H1 (cell line): ENCODE measurements around the gene TRIM24. TPM values are rescaled to one million over a fixed set of nuclear protein-coding genes. Genes with fewer than 3 reads are reported as not detected.

Experiments
- CTCF ChIA-PET: fragments of 300-600 bp; sonication (Branson Sonifier 250); formaldehyde crosslinking; loops from one replicate; lab custom pipeline; 2021; ENCODE audit not compliant: partially characterized antibody; lab: Charles Lee
- POLR2A ChIA-PET: fragments of 300-600 bp; sonication (Branson Sonifier 250); formaldehyde crosslinking; loops from one replicate; lab custom pipeline; 2021; ENCODE audit warnings: inconsistent platforms; ENCODE audit not compliant: partially characterized antibody; lab: Charles Lee
- DNase-seq, 2 experiments: peaks; one replicate each; pipeline versions ENCODE4 v3.0.0 to v3.0.0-alpha.2; 2010 to 2022; ENCODE audit warnings: low spot score in 2 of 2, low read depth in 1 of 2, mixed read lengths in 1 of 2
- FAIRE-seq: peaks from 2 replicates; lab custom pipeline; 2011; peaks lifted over from hg19 to GRCh38; lab: Jason Lieb, UNC
- H2AFZ ChIP-seq: 2 replicates; pipeline ENCODE4 v1.8.1; 2012; ENCODE audit warnings: low read length, inconsistent platforms
- H2AK5ac ChIP-seq: 2 replicates; pipeline ENCODE4 v1.6.1; 2013; ENCODE audit warnings: low read depth, low read length
- H2BK120ac ChIP-seq: replicated peaks from 2 replicates; pipeline ENCODE3; 2013; ENCODE audit warnings: low read depth, low read length, inconsistent platforms
- H2BK12ac ChIP-seq: 2 replicates; pipeline ENCODE4 v1.6.1; 2013; ENCODE audit warnings: low read depth, low read length
- H2BK15ac ChIP-seq: 2 replicates; pipeline ENCODE4 v1.6.1; 2013; ENCODE audit warnings: low read length
- H2BK20ac ChIP-seq: 2 replicates; pipeline ENCODE4 v1.6.1; 2013; ENCODE audit warnings: low read length
- H2BK5ac ChIP-seq: 2 replicates; pipeline ENCODE4 v1.6.1; 2013; ENCODE audit warnings: low read depth, low read length
- H3K14ac ChIP-seq: 2 replicates; pipeline ENCODE4 v1.6.1; 2013; ENCODE audit warnings: inconsistent platforms; ENCODE audit not compliant: insufficient read length
- H3K18ac ChIP-seq: 2 replicates; pipeline ENCODE4 v1.6.1; 2013; ENCODE audit warnings: low read length; ENCODE audit errors: extremely low read depth
- H3K23ac ChIP-seq: 2 replicates; pipeline ENCODE4 v1.6.1; 2013; ENCODE audit warnings: inconsistent platforms; ENCODE audit not compliant: insufficient read length
- H3K23me2 ChIP-seq: 2 replicates; pipeline ENCODE4 v1.6.1; 2013; ENCODE audit warnings: low read depth, low read length
- H3K27ac ChIP-seq: 2 replicates; pipeline ENCODE4 v1.6.1; 2011; ENCODE audit warnings: low read depth, low read length, inconsistent platforms
- H3K27me3 ChIP-seq, 4 experiments: replicated peaks in 1 of 4; 1 replicate in 1 of 4; 2 replicates in 3 of 4; pipeline versions ENCODE4 v1.6.1 to v1.8.1; 2011 to 2013; ENCODE audit warnings: low read length in 3 of 4, mild to moderate bottlenecking in 3 of 4, inconsistent platforms in 2 of 4, mixed read lengths in 2 of 4, moderate library complexity in 1 of 4; ENCODE audit not compliant: control insufficient read depth in 3 of 4, insufficient read depth in 3 of 4; ENCODE audit errors: extremely low read depth in 1 of 4
- H3K36me3 ChIP-seq, 4 experiments: 2 replicates each; pipeline versions ENCODE4 v1.6.1 to v1.8.1; 2011 to 2013; ENCODE audit warnings: mild to moderate bottlenecking in 4 of 4, low read length in 3 of 4, moderate library complexity in 2 of 4, control low read depth in 1 of 4, inconsistent platforms in 1 of 4; ENCODE audit not compliant: insufficient read depth in 4 of 4, control insufficient read depth in 2 of 4
- H3K4ac ChIP-seq: replicated peaks from 2 replicates; pipeline ENCODE3; 2013; ENCODE audit warnings: low read length, low read depth, mixed read lengths, inconsistent platforms; ENCODE audit not compliant: insufficient read length
- H3K4me1 ChIP-seq, 4 experiments: replicated peaks in 1 of 4; 1 replicate in 1 of 4; 2 replicates in 3 of 4; pipeline versions ENCODE4 v1.6.1 to v1.8.1; 2011 to 2013; ENCODE audit warnings: low read length in 3 of 4, inconsistent platforms in 2 of 4, mixed read lengths in 1 of 4; ENCODE audit not compliant: insufficient read depth in 4 of 4, control insufficient read depth in 3 of 4
- H3K4me2 ChIP-seq, 2 experiments: 2 replicates each; pipeline versions ENCODE4 v1.6.1 to v1.8.1; 2011 to 2013; ENCODE audit warnings: low read depth in 2 of 2, low read length in 2 of 2, control low read depth in 1 of 2, inconsistent platforms in 1 of 2, mild to moderate bottlenecking in 1 of 2; ENCODE audit not compliant: insufficient read depth in 1 of 2
- H3K4me3 ChIP-seq, 4 experiments: fragments of 200-600, 300-600 bp in 1 of 4; sonication (generic), shearing (Covaris generic), sonication (Bioruptor Twin) in 1 of 4; 2 replicates each; pipeline versions ENCODE4 v1.5.1 to v1.8.1; 2011 to 2016; ENCODE audit warnings: low read length in 4 of 4, low read depth in 3 of 4, control low read depth in 2 of 4, inconsistent platforms in 2 of 4, mild to moderate bottlenecking in 2 of 4, mixed read lengths in 1 of 4, moderate library complexity in 1 of 4; ENCODE audit not compliant: insufficient read depth in 2 of 4; ENCODE audit errors: extremely low read depth in 1 of 4
- H3K56ac ChIP-seq: replicated peaks from 2 replicates; pipeline ENCODE3; 2013; ENCODE audit warnings: low read depth, mild to moderate bottlenecking, mixed read lengths, low read length, inconsistent platforms; ENCODE audit not compliant: insufficient read length
- H3K79me1 ChIP-seq: 2 replicates; pipeline ENCODE4 v1.6.1; 2013; ENCODE audit warnings: low read depth, low read length, control low read depth
- H3K79me2 ChIP-seq, 2 experiments: 2 replicates each; pipeline versions ENCODE4 v1.6.1 to v1.8.1; 2012 to 2013; ENCODE audit warnings: low read length in 2 of 2, mild to moderate bottlenecking in 2 of 2, inconsistent platforms in 1 of 2; ENCODE audit not compliant: insufficient read depth in 2 of 2, control insufficient read depth in 1 of 2
- H3K9ac ChIP-seq, 4 experiments: replicated peaks in 1 of 4; 1 replicate in 1 of 4; 2 replicates in 3 of 4; pipeline versions ENCODE4 v1.6.1 to v1.8.1; 2011 to 2013; ENCODE audit warnings: low read depth in 3 of 4, low read length in 3 of 4, control low read depth in 2 of 4, mild to moderate bottlenecking in 2 of 4, moderate library complexity in 2 of 4, inconsistent platforms in 1 of 4; ENCODE audit errors: extremely low read depth in 1 of 4
- H3K9me3 ChIP-seq, 2 experiments: 2 replicates each; pipeline versions ENCODE4 v1.6.1 to v1.8.1; 2012 to 2013; ENCODE audit warnings: mild to moderate bottlenecking in 2 of 2, moderate library complexity in 2 of 2, control low read depth in 1 of 2, inconsistent platforms in 1 of 2, low read depth in 1 of 2, low read length in 1 of 2, mixed read lengths in 1 of 2; ENCODE audit not compliant: insufficient read depth in 2 of 2
- H4K20me1 ChIP-seq, 2 experiments: replicated peaks in 1 of 2; 2 replicates each; pipeline versions ENCODE3 to v1.8.1; 2011 to 2013; ENCODE audit warnings: inconsistent platforms in 2 of 2, low read length in 2 of 2, mild to moderate bottlenecking in 1 of 2; ENCODE audit not compliant: insufficient read depth in 2 of 2, control insufficient read depth in 1 of 2
- H4K5ac ChIP-seq: 2 replicates; pipeline ENCODE4 v1.6.1; 2013; ENCODE audit warnings: low read length, low read depth, mixed read lengths, inconsistent platforms; ENCODE audit not compliant: insufficient read length
- H4K8ac ChIP-seq: 2 replicates; pipeline ENCODE4 v1.8.0; 2013; ENCODE audit warnings: mild to moderate bottlenecking, moderate library complexity, low read length, inconsistent platforms; ENCODE audit not compliant: insufficient read depth; ENCODE audit errors: extremely low read depth
- H4K91ac ChIP-seq: replicated peaks from 2 replicates; pipeline ENCODE3; 2013; ENCODE audit warnings: low read length, mixed read lengths, inconsistent platforms; ENCODE audit not compliant: insufficient read length
- ASH2L ChIP-seq: fragments of 200-600, 300-600 bp; sonication (generic); IDR thresholded peaks from one replicate; pipeline ENCODE4 v1.7.1; 2017; ENCODE audit warnings: low read length
- HDAC2 ChIP-seq, 2 experiments: fragments of 300-600 bp in 1 of 2; sonication (generic) in 1 of 2; IDR thresholded peaks; 2 replicates each; pipeline ENCODE4 v1.6.1; 2011 to 2012; ENCODE audit warnings: low read depth in 2 of 2, low read length in 2 of 2, mild to moderate bottlenecking in 2 of 2, moderate library complexity in 2 of 2, borderline replicate concordance in 1 of 2, inconsistent platforms in 1 of 2
- SAP30 ChIP-seq: fragments of 300-600 bp; sonication (generic); IDR thresholded peaks from 2 replicates; pipeline ENCODE4 v1.7.1; 2012; ENCODE audit warnings: low read length, moderate library complexity, mild to moderate bottlenecking, inconsistent platforms; ENCODE audit not compliant: insufficient read depth, insufficient replicate concordance
- TCF12 ChIP-seq: IDR thresholded peaks from 2 replicates; pipeline ENCODE4 v1.6.1; 2011; ENCODE audit warnings: low read depth, mild to moderate bottlenecking, low read length
- WGBS, 2 experiments: shearing (Covaris generic) in 1 of 2; methylation state at CpG; one replicate each; pipeline versions ENCODE4 v1.1.6 to v1.1.7; 2013 to 2015; ENCODE audit warnings: low lambda C conversion rate in 2 of 2, mixed read lengths in 2 of 2, inconsistent platforms in 1 of 2, low coverage in 1 of 2, missing lambda C conversion rate in 1 of 2; ENCODE audit not compliant: insufficient replicate concordance in 2 of 2, insufficient coverage in 1 of 2, insufficient read length in 1 of 2; ENCODE audit errors: extremely low coverage in 1 of 2, missing lambda C conversion rate in 1 of 2; 5-methylcytosine and 5-hydroxymethylcytosine counted together
- polyA plus RNA-seq, 7 experiments: library from polyadenylated mRNA; depleted of rRNA in 3 of 7; stranded (reverse) in 5 of 7; unstranded in 2 of 7; fragments of >200 nt in 5 of 7; fragments of 200-250 nt in 2 of 7; gene quantifications; 1 replicate in 5 of 7; 2 replicates in 1 of 7; 4 replicates in 1 of 7; pipeline versions ENCODE4 v1.2.1 to v1.2.3, GENCODE V29; 2011 to 2013; ENCODE audit warnings: missing spikeins in 2 of 7, mixed read lengths in 2 of 7
- total RNA-seq: library from RNA; stranded (reverse); fragmentation: NEBNext Ultra II Directional; extraction: Animal tissue kit (Norgen Biotek cat#: 25700); gene quantifications from 2 replicates; pipeline ENCODE4 v1.2.1, GENCODE V29; 2021

TRIM24 gene
- total and polyA plus RNA-seq, 2 of the 8 experiments (the other 6 are each of a cell fraction or from before 2014, with no cell fraction given): 67.6 to 149 TPM

GRCh38 chr7:138622841-138623240 is 162.8 kb downstream of the TRIM24 start:
- Histone ChIP-seq H3K23me2 (no peaks in the 10 kb centered on the region), H4K5ac (no peak overlapping the region), H3K4ac (no peak overlapping the region), H3K36me3 (no peaks in the 10 kb centered on the region), H2AK5ac (no peak overlapping the region), H3K9me3 (no peaks in the 10 kb centered on the region), H2BK12ac (no peak overlapping the region), H4K20me1 (no peaks in the 10 kb centered on the region), H4K8ac (no peak overlapping the region), H4K91ac (no peak overlapping the region), H3K9ac (no peak overlapping the region), H3K79me2 (no peaks in the 10 kb centered on the region), H2BK20ac (no peak overlapping the region), H3K4me2 (no peak overlapping the region), H3K27me3 (no peaks in the 10 kb centered on the region), H2AFZ (no peak overlapping the region), H2BK120ac (no peak overlapping the region), H3K79me1 (no peaks in the 10 kb centered on the region), H3K4me1 (peaks cover 0 to 5% (median 0%) of the 10 kb centered on the region in 4 experiments; a peak in 2 of 7 replicates), H3K18ac (no peak overlapping the region), H3K14ac (no peak overlapping the region), H3K56ac (no peak overlapping the region), H3K27ac (no peak overlapping the region), H2BK15ac (no peak overlapping the region), H2BK5ac (no peak overlapping the region), H3K4me3 (no peak overlapping the region), H3K23ac (no peak overlapping the region)
- FAIRE-seq (no peak), DNase-seq (no peak)
- WGBS, 2 experiments: 94% methylated on average over 1 of the region's 1 CpG; no CpG with 5 or more reads in 1 of the 2 experiments
- ChIA-PET POLR2A (no interaction called here), CTCF (no interaction called here)
- TF ChIP-seq ASH2L: no peak
- no peak for TF ChIP-seq HDAC2 (IDR thresholded peaks at IDR 0.05; ENCODE audit: borderline replicate concordance in 1 of 2, low read depth in 2 of 2, low read length in 2 of 2)
- TF ChIP-seq SAP30: no peak
- TF ChIP-seq TCF12: no peak
